Activated CD8-positive, alpha-beta T cell treated with anti-CD3 and anti-CD28 coated beads for 36 hours (primary cell): ENCODE results near the gene SUPT3H. TPM values are rescaled to one million over a fixed set of nuclear protein-coding genes. Genes with fewer than 3 reads are reported as not detected.

Experiments used
- ATAC-seq: fragments of 200-7000 bp; cut with Tn5 transposase; one replicate; pipeline ENCODE4 v1.10.0; 2021; ENCODE audit warnings: mild to moderate bottlenecking, moderate library complexity
- CTCF ChIA-PET: fragments of 350-600 bp; sonication (Branson Sonifier 250); formaldehyde crosslinking; loops from one replicate; lab custom pipeline; 2021; ENCODE audit warnings: antibody characterized with exemption; lab: Charles Lee
- POLR2A ChIA-PET: fragments of 350-600 bp; sonication (Branson Sonifier 250); formaldehyde crosslinking; loops from one replicate; lab custom pipeline; 2021; ENCODE audit warnings: antibody characterized with exemption; lab: Charles Lee
- DNase-seq: peaks from one replicate; pipeline ENCODE4 v3.0.0-alpha.2; 2020
- H3K27ac Mint-ChIP-seq: one replicate; pipeline ENCODE4 v1.8.0; 2021; ENCODE audit warnings: mild to moderate bottlenecking, mixed read lengths
- H3K27me3 Mint-ChIP-seq: one replicate; pipeline ENCODE4 v1.8.0; 2021; ENCODE audit warnings: mixed read lengths
- H3K36me3 Mint-ChIP-seq: one replicate; pipeline ENCODE4 v1.8.0; 2021; ENCODE audit warnings: low read depth, mixed read lengths
- H3K4me1 Mint-ChIP-seq: one replicate; pipeline ENCODE4 v1.8.0; 2021; ENCODE audit warnings: low read depth, mixed read lengths
- H3K4me3 Mint-ChIP-seq: one replicate; pipeline ENCODE4 v1.8.0; 2021; ENCODE audit warnings: mild to moderate bottlenecking, moderate library complexity, mixed read lengths
- H3K9me3 Mint-ChIP-seq: one replicate; pipeline ENCODE4 v1.8.0; 2021; ENCODE audit warnings: mixed read lengths
- intact Hi-C: fragments of 100-400 bp; cut with micrococcal nuclease; formaldehyde crosslinking; loops from one replicate; pipeline ENCODE4 v1.10.0; 2022
- total RNA-seq, 2 experiments: library from RNA; stranded (reverse); gene quantifications; one replicate each; pipeline ENCODE4 v1.2.3, GENCODE V29; 2021
- TF ChIP-seq, protein P1 (sequence below): fragments of 200-600 bp; IDR thresholded peaks from one replicate; pipeline ENCODE4 v1.8.0; 2022; ENCODE audit warnings: antibody characterized with exemption, mild to moderate bottlenecking

Gene SUPT3H
- total RNA-seq, 2 experiments from 2014 or later, result 20.0 to 20.2 TPM

DNA sequence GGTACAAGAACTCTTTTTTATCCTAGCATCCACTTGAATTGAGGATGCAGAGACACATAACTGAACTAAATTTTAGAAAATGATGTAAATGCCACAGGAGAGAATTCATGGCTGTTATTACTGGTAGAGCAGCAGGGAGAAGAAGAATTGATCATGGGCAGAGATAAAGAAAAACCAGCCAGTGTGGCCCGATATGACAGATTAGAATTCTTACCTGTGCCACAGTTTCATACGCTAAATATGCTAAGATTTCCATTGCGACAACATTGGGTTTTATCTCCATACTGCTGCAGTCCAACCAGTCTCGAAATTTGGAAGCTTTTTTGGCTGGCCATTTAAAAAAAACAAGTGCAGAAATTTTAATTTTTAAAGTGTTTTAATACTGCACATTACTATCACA lies 423.5 kb downstream of the SUPT3H start:
- Mint-ChIP-seq H3K4me1 (peaks cover 14% of the 10 kb centered on the region), H3K4me3 (no peak overlapping the region), H3K9me3 (peaks cover 10% of the 10 kb centered on the region), H3K36me3 (peaks cover 36% of the 10 kb centered on the region), H3K27ac (no peak overlapping the region), H3K27me3 (no peaks in the 10 kb centered on the region)
- no peak for ATAC-seq
- intact Hi-C loops, result no loop called here
- TF ChIP-seq, protein P1, sequence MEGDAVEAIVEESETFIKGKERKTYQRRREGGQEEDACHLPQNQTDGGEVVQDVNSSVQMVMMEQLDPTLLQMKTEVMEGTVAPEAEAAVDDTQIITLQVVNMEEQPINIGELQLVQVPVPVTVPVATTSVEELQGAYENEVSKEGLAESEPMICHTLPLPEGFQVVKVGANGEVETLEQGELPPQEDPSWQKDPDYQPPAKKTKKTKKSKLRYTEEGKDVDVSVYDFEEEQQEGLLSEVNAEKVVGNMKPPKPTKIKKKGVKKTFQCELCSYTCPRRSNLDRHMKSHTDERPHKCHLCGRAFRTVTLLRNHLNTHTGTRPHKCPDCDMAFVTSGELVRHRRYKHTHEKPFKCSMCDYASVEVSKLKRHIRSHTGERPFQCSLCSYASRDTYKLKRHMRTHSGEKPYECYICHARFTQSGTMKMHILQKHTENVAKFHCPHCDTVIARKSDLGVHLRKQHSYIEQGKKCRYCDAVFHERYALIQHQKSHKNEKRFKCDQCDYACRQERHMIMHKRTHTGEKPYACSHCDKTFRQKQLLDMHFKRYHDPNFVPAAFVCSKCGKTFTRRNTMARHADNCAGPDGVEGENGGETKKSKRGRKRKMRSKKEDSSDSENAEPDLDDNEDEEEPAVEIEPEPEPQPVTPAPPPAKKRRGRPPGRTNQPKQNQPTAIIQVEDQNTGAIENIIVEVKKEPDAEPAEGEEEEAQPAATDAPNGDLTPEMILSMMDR, result no peak
- DNase-seq, result no peak
- CTCF ChIA-PET, result interaction anchor here (1.6 kb wide), 1 partner anchor 301 kb away, joined by 3 read pairs; no protein-coding TSS in a partner anchor
- POLR2A ChIA-PET, result no interaction called here

DNA sequence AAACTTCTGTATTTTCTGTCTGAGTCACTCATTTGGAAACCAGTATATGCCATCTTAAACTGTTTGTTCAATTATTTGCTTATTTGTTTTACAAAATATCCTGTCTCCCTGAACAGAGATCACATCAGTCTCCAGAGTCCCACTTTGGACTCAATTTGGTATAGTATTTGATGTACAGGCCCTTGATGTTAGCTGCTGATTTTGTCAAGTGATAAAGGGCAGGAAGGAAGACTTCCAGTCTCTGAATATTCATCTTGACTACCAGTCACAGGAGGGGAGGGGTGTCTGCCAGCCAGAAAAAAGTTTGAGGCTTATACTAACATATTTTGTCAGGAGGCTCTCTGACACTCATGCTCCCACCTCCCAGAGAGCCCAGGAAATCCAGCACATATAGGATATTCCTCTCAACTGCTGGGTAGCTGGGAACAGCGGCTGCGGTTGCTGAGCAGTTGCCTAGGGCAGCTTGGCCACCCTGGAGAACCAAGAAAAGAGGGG lies 426.4 kb downstream of the SUPT3H start:
- TF ChIP-seq, protein P1, result no peak
- no peaks in the 10 kb centered on the region for H3K27me3 Mint-ChIP-seq
- H3K36me3 Mint-ChIP-seq, result peaks cover 46% of the 10 kb centered on the region
- ATAC-seq (no peak), DNase-seq (no peak)
- ChIA-PET POLR2A (interaction anchor here (0.7 kb wide), 1 partner anchor 36 kb away, joined by 3 read pairs; no protein-coding TSS in a partner anchor), CTCF (no interaction called here)
- intact Hi-C loops, result no loop called here
- peaks cover 14% of the 10 kb centered on the region for H3K9me3 Mint-ChIP-seq
- H3K4me1 Mint-ChIP-seq, result peaks cover 11% of the 10 kb centered on the region
- H3K4me3 Mint-ChIP-seq, result no peak overlapping the region
- no peak overlapping the region for H3K27ac Mint-ChIP-seq

GRCh38 chr6:44949596-44950201 lies 428.0 kb downstream of the SUPT3H start:
- no peak for DNase-seq
- peaks cover 15% of the 10 kb centered on the region for H3K9me3 Mint-ChIP-seq
- peaks cover 56% of the 10 kb centered on the region for H3K36me3 Mint-ChIP-seq
- H3K27me3 Mint-ChIP-seq, result no peaks in the 10 kb centered on the region
- no peak for ATAC-seq
- ChIA-PET POLR2A (interaction anchor here (0.7 kb wide), 1 partner anchor 12 kb away, joined by 3 read pairs; no protein-coding TSS in a partner anchor), CTCF (no interaction called here)
- no peak overlapping the region for H3K4me3 Mint-ChIP-seq
- TF ChIP-seq, protein P1, result no peak
- intact Hi-C loops, result no loop called here
- peaks cover 11% of the 10 kb centered on the region for H3K4me1 Mint-ChIP-seq
- H3K27ac Mint-ChIP-seq, result no peak overlapping the region

DNA sequence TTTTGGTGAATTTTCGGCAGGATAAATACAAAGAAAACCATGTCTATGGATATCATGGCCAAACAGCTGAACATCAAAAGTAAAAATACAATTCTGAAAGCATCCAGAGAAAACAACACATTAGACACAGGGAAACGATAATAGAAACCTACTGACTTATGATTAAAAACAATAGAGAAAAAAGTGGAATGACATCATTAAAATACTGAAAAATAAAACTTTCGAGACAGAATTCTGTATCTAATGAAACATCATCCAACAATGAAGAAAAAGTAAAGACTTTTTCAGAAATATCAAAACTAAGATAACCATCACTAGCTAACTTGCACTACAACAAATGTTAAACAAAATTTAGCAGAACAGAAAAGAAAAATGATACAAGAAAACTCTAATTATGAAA lies 434.2 kb downstream of the SUPT3H start:
- intact Hi-C loops, result no loop called here
- no peak for ATAC-seq
- Mint-ChIP-seq H3K9me3 (peaks cover 9% of the 10 kb centered on the region), H3K4me1 (peaks cover 28% of the 10 kb centered on the region), H3K27me3 (no peaks in the 10 kb centered on the region), H3K4me3 (no peak overlapping the region), H3K27ac (no peak overlapping the region), H3K36me3 (peaks cover 48% of the 10 kb centered on the region)
- DNase-seq, result no peak
- POLR2A ChIA-PET, result no interaction called here
- TF ChIP-seq, protein P1, result no peak
- CTCF ChIA-PET, result no interaction called here

DNA sequence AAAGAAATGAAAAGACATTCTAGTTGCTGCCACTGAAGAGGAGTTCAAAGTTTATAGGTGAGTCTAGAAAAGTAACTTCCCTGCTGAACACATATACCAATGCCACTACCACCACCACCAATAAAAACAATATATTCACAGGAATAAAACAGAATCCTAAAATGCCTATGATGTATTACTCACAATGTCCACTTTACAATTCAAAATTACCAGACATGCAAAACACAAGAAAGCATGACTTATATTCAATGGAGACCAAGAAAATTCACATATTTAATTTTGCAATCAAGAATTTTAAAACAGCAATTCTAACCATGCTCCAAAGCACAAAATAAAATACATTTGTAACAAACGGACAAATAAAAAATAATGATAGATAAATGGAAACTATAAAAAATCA lies 434.9 kb downstream of the SUPT3H start:
- TF ChIP-seq, protein P1, result no peak
- intact Hi-C loops, result no loop called here
- no peak overlapping the region for H3K27ac Mint-ChIP-seq
- no peak for DNase-seq
- H3K9me3 Mint-ChIP-seq, result peaks cover 9% of the 10 kb centered on the region
- H3K36me3 Mint-ChIP-seq, result peaks cover 42% of the 10 kb centered on the region
- no peak for ATAC-seq
- no peak overlapping the region for H3K4me3 Mint-ChIP-seq
- POLR2A ChIA-PET, result no interaction called here
- H3K4me1 Mint-ChIP-seq, result peaks cover 31% of the 10 kb centered on the region
- no peaks in the 10 kb centered on the region for H3K27me3 Mint-ChIP-seq
- CTCF ChIA-PET, result no interaction called here
